ENCODE measurements around the gene TOGARAM1. TPM values are rescaled to one million over a fixed set of nuclear protein-coding genes. Genes with fewer than 3 reads are reported as not detected.

Gene TOGARAM1
- total RNA-seq, 1 experiment from 2014 or later: 12.0 TPM

DNA sequence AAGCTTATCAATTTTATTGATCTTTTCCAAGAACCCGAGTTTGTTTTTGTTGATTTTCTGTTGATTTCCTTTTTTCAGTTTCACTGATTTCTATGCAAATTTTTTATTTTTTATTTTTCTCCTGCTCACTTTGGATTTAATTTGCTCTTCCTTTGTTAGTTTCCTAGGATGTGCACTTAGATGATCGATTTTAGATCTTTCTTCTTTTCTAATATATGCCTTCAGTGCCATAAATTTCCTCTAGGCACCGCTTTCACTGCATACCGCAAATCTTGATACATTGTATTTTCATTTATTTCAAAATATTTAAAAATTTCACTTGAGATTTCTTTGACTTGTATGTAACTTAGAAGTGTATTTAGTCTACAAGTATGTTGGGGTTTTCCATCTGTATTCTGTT, 9.5 kb downstream of the TOGARAM1 start:
- Mint-ChIP-seq H3K36me3 (ENCODE audit: insufficient read depth, unreplicated experiment) (peaks cover 7% of the 10 kb centered on the region), H3K27me3 (ENCODE audit: insufficient read depth, unreplicated experiment) (no peaks in the 10 kb centered on the region), H3K9me3 (ENCODE audit: unreplicated experiment) (peaks cover 8% of the 10 kb centered on the region), H3K4me3 (ENCODE audit: unreplicated experiment) (no peak overlapping the region), H3K4me1 (ENCODE audit: insufficient read depth, unreplicated experiment) (peaks cover 48% of the 10 kb centered on the region), H3K27ac (ENCODE audit: low read depth, unreplicated experiment) (no peak overlapping the region)
- no peak for DNase-seq (ENCODE audit: unreplicated experiment)
- ChIA-PET POLR2A (interaction anchor here (0.6 kb wide), 1 partner anchor 13 kb away, joined by 3 read pairs; no protein-coding TSS in a partner anchor), CTCF (no interaction called here)
- TF ChIP-seq, protein P1, sequence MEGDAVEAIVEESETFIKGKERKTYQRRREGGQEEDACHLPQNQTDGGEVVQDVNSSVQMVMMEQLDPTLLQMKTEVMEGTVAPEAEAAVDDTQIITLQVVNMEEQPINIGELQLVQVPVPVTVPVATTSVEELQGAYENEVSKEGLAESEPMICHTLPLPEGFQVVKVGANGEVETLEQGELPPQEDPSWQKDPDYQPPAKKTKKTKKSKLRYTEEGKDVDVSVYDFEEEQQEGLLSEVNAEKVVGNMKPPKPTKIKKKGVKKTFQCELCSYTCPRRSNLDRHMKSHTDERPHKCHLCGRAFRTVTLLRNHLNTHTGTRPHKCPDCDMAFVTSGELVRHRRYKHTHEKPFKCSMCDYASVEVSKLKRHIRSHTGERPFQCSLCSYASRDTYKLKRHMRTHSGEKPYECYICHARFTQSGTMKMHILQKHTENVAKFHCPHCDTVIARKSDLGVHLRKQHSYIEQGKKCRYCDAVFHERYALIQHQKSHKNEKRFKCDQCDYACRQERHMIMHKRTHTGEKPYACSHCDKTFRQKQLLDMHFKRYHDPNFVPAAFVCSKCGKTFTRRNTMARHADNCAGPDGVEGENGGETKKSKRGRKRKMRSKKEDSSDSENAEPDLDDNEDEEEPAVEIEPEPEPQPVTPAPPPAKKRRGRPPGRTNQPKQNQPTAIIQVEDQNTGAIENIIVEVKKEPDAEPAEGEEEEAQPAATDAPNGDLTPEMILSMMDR (IDR thresholded peaks at IDR 0.05; ENCODE audit: unreplicated experiment): no peak
- no TSS peak for BruUV-seq (replicated peaks)
- intact Hi-C loops (cut with micrococcal nuclease): no loop called here

DNA sequence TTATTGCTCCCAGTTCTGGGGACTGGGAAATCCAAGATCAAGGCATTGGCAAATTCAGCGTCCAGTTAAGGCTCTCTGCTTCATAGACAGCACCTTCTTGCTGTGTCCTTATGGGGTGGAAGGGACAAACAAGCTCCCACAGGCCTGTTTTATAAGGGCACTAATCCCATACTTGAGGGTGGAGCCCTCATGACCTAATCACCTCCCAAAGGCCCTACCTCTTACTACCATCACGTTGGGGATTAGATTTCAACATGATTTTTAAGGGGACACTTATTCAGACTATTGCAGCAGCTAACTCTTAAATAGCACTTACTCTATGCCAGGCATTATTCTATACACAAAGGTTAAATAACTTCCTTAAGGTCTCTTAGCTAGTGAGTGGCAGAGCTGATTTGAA, 17.3 kb downstream of the TOGARAM1 start:
- ChIA-PET POLR2A (interaction anchor here (1.0 to 1.4 kb wide), 3 partner anchors 9 to 16 kb away, joined by 3 to 5 read pairs (median 3); no protein-coding TSS in a partner anchor), CTCF (interaction anchor here (0.7 to 1.4 kb wide), 6 partner anchors 12 to 290 kb away, joined by 3 to 7 read pairs (median 4); no protein-coding TSS in a partner anchor)
- peaks cover 22% of the 10 kb centered on the region for H3K4me1 Mint-ChIP-seq (ENCODE audit: insufficient read depth, unreplicated experiment)
- H3K36me3 Mint-ChIP-seq (ENCODE audit: insufficient read depth, unreplicated experiment): no peaks in the 10 kb centered on the region
- no peak overlapping the region for H3K4me3 Mint-ChIP-seq (ENCODE audit: unreplicated experiment)
- H3K27ac Mint-ChIP-seq (ENCODE audit: low read depth, unreplicated experiment): no peak overlapping the region
- H3K9me3 Mint-ChIP-seq (ENCODE audit: unreplicated experiment): no peaks in the 10 kb centered on the region
- intact Hi-C loops (cut with micrococcal nuclease): no loop called here
- DNase-seq (ENCODE audit: unreplicated experiment): no peak
- no peaks in the 10 kb centered on the region for H3K27me3 Mint-ChIP-seq (ENCODE audit: insufficient read depth, unreplicated experiment)
- TF ChIP-seq, protein P1 (IDR thresholded peaks at IDR 0.05; ENCODE audit: unreplicated experiment): no peak
- no TSS peak for BruUV-seq (replicated peaks)

DNA sequence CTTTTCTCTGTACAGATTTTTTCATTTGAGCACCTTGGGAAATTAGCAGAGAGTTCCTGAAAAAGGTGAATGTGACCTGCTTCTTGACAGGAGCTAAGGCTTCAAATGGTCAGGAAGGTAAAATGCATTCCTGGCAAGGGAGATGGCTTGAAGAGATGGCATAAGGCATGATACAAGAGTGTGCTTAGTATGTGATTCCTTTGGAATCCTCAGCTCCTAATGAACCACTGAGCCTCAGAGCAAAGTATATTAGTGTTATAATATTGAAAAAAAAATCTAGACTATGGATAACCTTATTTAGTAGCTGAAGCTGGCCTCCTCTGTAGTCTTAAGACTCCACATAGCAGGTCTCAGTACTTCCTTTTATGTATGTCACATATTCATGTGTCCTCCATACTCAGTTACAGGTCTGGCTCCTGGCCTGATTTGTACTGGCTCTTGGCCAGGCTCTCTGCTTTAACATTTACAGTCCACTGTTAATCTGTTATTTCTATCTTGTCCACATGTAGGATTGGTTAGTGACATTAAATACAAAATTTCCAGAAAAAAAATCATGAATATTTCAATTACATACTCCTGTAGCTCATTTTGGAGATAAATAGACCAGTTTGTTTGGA, 17.9 kb downstream of the TOGARAM1 start:
- H3K27ac Mint-ChIP-seq (ENCODE audit: low read depth, unreplicated experiment): no peak overlapping the region
- no peaks in the 10 kb centered on the region for H3K27me3 Mint-ChIP-seq (ENCODE audit: insufficient read depth, unreplicated experiment)
- H3K9me3 Mint-ChIP-seq (ENCODE audit: unreplicated experiment): no peaks in the 10 kb centered on the region
- H3K4me1 Mint-ChIP-seq (ENCODE audit: insufficient read depth, unreplicated experiment): peaks cover 22% of the 10 kb centered on the region
- H3K36me3 Mint-ChIP-seq (ENCODE audit: insufficient read depth, unreplicated experiment): no peaks in the 10 kb centered on the region
- TF ChIP-seq, protein P1 (IDR thresholded peaks at IDR 0.05; ENCODE audit: unreplicated experiment): no peak
- no TSS peak for BruUV-seq (replicated peaks)
- no peak overlapping the region for H3K4me3 Mint-ChIP-seq (ENCODE audit: unreplicated experiment)
- no peak for DNase-seq (ENCODE audit: unreplicated experiment)
- POLR2A ChIA-PET: interaction anchor here (1.0 to 1.4 kb wide), 2 partner anchors 10 to 17 kb away, joined by 3 read pairs; no protein-coding TSS in a partner anchor
- intact Hi-C loops (cut with micrococcal nuclease): no loop called here
- CTCF ChIA-PET: interaction anchor here (0.5 to 1.4 kb wide), 6 partner anchors 11 to 289 kb away, joined by 3 to 7 read pairs (median 4); no protein-coding TSS in a partner anchor

DNA sequence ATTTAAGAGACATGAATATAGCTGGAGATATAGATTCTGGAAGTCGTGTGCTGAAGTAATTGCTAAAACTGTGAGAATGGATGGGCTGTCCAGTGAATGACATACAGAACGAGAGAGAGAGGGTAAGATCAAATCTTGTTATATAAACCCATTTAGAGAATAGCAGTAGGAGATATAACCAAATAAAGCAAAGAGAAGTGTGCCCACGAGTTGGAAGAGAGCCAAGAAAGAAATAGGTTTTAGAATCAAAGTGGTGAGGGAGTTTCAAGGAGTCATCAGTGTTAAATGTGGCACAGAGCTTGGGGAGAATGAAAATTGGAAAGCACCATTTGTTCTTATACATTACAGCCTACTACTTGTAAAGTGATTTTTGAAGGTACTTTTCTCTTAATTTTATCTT, 19.2 kb downstream of the TOGARAM1 start:
- Mint-ChIP-seq H3K36me3 (ENCODE audit: insufficient read depth, unreplicated experiment) (peaks cover 3% of the 10 kb centered on the region), H3K27ac (ENCODE audit: low read depth, unreplicated experiment) (no peak overlapping the region), H3K9me3 (ENCODE audit: unreplicated experiment) (no peaks in the 10 kb centered on the region), H3K27me3 (ENCODE audit: insufficient read depth, unreplicated experiment) (no peaks in the 10 kb centered on the region), H3K4me3 (ENCODE audit: unreplicated experiment) (no peak overlapping the region), H3K4me1 (ENCODE audit: insufficient read depth, unreplicated experiment) (peaks cover 18% of the 10 kb centered on the region)
- ChIA-PET CTCF (interaction anchor here (0.5 to 1.2 kb wide), 4 partner anchors 25 to 97 kb away, joined by 3 read pairs; no protein-coding TSS in a partner anchor), POLR2A (interaction anchor here (2.1 kb wide), 1 partner anchor 19 kb away, joined by 7 read pairs; the partner anchor contains the start of genes KLHL28 and TOGARAM1)
- TF ChIP-seq, protein P1 (IDR thresholded peaks at IDR 0.05; ENCODE audit: unreplicated experiment): no peak
- BruUV-seq (replicated peaks): no TSS peak
- intact Hi-C loops (cut with micrococcal nuclease): no loop called here
- DNase-seq (ENCODE audit: unreplicated experiment): no peak

Measured in MCF 10A (cell line).